Measurements from ENCODE around the gene KCNJ6.

GRCh38 chr21:37783016-37783415, 133.2 kb downstream of the KCNJ6 start:
- TF ChIP-seq CTCF (IDR thresholded peaks at IDR 0.05) = no peak
- no peak for TF ChIP-seq POLR2AphosphoS5 (IDR thresholded peaks at IDR 0.05)
